ENCODE measurements around the gene OPRM1.
A peak's percentile ranks its signal among the peaks of the same experiment; 100 is the strongest.

The OPRM1 gene

DNA sequence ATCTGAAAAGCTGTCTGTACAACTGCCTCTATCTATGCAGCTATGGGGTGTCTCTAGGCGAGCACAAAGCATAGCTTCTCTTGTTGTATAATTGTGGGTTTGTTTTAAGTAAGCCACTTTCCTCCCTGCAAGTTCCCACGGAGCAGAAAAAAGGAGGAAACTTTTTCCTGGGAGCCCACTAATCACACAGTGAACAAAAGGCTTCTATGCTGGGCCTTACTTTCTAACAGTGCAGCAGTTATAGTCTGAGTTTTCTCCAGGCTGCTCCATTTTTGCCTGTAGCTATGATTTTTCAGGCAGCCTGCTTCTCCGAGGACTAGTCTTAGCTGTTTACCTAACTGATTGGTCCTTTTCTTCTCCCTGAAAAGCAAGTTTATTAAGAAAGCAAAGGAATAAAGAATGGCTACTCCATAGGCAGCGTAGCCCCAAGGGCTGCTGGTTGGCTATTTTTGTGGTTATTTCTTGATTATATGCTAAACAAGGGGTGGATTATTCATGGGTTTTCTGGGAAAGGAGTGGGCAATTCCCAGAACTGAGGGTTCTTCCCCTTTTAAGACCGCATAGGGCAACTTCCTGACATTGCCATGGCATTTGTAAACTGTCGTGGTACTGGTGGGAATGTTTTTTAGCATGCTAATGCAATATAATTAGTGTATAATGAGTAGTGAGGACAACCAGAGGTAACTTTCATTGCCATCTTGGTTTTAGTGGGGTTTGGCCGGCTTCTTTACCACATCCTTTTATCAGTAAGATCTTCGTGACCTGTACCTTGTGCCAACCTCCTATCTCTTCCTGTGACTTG, 84.3 kb downstream of the OPRM1 start:
- H3K27me3 ChIP-seq (ENCODE audit: control insufficient read depth, insufficient read depth, low read length): no peaks in the 10 kb centered on the region
- no peaks in the 10 kb centered on the region for H3K9me3 ChIP-seq (ENCODE audit: control insufficient read depth, low read length)
- H3K9ac ChIP-seq (ENCODE audit: low read length): no peak overlapping the region
- H3K4me1 ChIP-seq (ENCODE audit: control insufficient read depth, insufficient read depth, low read length): no peaks in the 10 kb centered on the region
- H3K36me3 ChIP-seq (ENCODE audit: control insufficient read depth, insufficient read depth, low read length): no peaks in the 10 kb centered on the region
- no peak overlapping the region for H3K4me3 ChIP-seq (ENCODE audit: low read length)

GRCh38 chr6:154125421-154125820, 86.4 kb downstream of the OPRM1 start:
- H3K4me3 ChIP-seq (ENCODE audit: low read length): no peak overlapping the region
- no peaks in the 10 kb centered on the region for H3K27me3 ChIP-seq (ENCODE audit: control insufficient read depth, insufficient read depth, low read length)
- no peaks in the 10 kb centered on the region for H3K36me3 ChIP-seq (ENCODE audit: control insufficient read depth, insufficient read depth, low read length)
- no peaks in the 10 kb centered on the region for H3K9me3 ChIP-seq (ENCODE audit: control insufficient read depth, low read length)
- no peak overlapping the region for H3K9ac ChIP-seq (ENCODE audit: low read length)
- no peaks in the 10 kb centered on the region for H3K4me1 ChIP-seq (ENCODE audit: control insufficient read depth, insufficient read depth, low read length)

DNA sequence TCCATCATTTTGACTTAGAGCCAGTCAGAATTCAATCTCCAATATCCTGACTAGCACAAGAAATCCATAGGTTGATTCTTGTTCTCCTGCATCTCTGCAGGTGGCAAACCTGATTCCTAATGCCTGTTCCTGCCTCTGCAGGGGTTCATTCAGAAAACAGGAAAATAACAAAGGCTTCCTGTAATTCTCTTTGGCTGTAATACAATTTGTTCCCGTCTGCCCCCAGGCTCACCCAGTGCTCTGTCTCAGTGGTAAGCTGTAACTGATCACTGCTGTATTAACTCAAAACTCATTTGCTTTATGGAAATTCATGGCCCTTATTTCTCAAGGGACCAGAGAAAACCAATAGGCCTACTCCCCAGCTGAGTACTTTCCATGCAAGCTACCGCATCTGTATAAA, 88.6 kb downstream of the OPRM1 start:
- H3K9ac ChIP-seq (ENCODE audit: low read length): no peak overlapping the region
- H3K36me3 ChIP-seq (ENCODE audit: control insufficient read depth, insufficient read depth, low read length): no peaks in the 10 kb centered on the region
- no peaks in the 10 kb centered on the region for H3K27me3 ChIP-seq (ENCODE audit: control insufficient read depth, insufficient read depth, low read length)

DNA sequence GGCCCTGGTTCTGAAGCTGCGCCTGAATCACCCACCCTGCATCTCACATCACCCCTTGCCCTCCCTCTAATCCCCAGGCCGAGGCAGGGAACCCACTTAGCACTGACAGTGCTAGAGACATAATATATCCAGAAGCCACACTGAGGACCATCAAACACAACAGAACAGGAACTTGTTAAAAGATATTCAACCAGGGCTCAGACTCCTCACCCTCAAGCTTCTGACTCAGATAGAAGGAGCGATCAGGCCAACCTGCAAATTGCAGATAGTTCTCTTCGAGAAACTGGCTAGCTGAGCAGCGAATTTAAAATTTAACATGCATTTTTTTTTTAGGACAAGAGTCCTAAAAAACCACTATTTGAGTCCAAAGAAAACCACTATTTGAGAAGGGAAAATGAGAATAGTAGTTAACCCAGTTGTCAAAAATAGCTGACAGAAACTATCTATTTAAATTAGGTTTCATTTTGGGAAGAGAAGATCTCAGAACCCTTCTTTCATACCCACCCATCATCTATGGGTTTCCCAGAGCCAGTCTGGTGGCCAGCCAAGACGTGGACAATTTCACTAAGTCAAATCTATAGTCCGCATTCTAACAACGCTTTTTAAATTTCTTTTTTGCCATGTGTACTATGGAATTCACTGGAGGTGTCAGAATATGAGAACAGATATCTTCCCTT, 95.6 kb downstream of the OPRM1 start:
- Histone ChIP-seq H3K9ac (ENCODE audit: low read length) (no peak overlapping the region), H3K4me3 (ENCODE audit: low read length) (no peak overlapping the region), H3K27me3 (ENCODE audit: control insufficient read depth, insufficient read depth, low read length) (no peaks in the 10 kb centered on the region), H3K9me3 (ENCODE audit: control insufficient read depth, low read length) (no peaks in the 10 kb centered on the region), H3K4me1 (ENCODE audit: control insufficient read depth, insufficient read depth, low read length) (no peaks in the 10 kb centered on the region), H3K36me3 (ENCODE audit: control insufficient read depth, insufficient read depth, low read length) (no peaks in the 10 kb centered on the region)

More for the DNA sequence above, 88.6 kb downstream of the OPRM1 start:
- H3K4me3 ChIP-seq (ENCODE audit: low read length): no peak overlapping the region
- H3K9me3 ChIP-seq (ENCODE audit: control insufficient read depth, low read length): no peaks in the 10 kb centered on the region
- H3K4me1 ChIP-seq (ENCODE audit: control insufficient read depth, insufficient read depth, low read length): no peaks in the 10 kb centered on the region

DNA sequence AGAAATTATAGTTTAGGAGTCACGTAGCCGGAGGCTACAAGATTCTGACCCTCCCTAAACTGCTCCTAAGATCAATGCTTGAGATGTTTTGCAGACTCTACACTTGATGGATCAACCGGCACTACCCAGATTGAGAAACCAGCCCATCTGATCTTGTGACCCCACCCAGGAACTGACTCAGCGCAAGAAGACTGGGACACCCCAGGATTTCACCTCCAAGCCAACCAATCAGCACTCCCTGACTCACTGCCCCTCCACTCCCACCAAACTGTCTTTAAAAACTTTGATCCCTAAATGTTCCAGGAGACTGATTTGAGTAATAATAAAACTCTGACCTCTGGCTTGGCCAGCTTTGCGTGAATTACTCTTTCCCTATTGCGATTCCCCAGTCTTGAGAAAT, 99.8 kb downstream of the OPRM1 start:
- Histone ChIP-seq H3K4me1 (ENCODE audit: control insufficient read depth, insufficient read depth, low read length) (no peaks in the 10 kb centered on the region), H3K4me3 (ENCODE audit: low read length) (no peak overlapping the region), H3K36me3 (ENCODE audit: control insufficient read depth, insufficient read depth, low read length) (no peaks in the 10 kb centered on the region), H3K9me3 (ENCODE audit: control insufficient read depth, low read length) (no peaks in the 10 kb centered on the region), H3K9ac (ENCODE audit: low read length) (no peak overlapping the region), H3K27me3 (ENCODE audit: control insufficient read depth, insufficient read depth, low read length) (no peaks in the 10 kb centered on the region)

DNA sequence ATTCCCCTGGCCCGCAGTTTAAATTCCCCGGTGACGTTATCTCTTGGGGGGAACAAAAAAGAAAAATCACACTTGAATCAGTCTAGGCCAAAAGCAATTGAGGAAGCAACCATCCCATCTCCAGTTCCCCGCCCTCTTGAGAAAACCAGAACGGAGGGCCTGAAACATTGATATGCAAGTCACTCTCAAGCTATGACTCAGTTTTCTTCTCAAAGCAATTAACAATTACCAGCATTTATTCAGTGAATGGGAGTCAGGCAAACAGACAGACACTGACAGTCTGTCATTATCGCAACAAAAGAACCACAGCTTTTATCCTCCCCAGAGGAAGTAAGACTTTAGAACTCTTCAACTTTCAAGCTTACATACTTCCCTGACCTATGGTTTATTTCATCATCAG, 100.9 kb downstream of the OPRM1 start:
- H3K27me3 ChIP-seq (ENCODE audit: control insufficient read depth, insufficient read depth, low read length): no peaks in the 10 kb centered on the region
- no peaks in the 10 kb centered on the region for H3K9me3 ChIP-seq (ENCODE audit: control insufficient read depth, low read length)
- no peak overlapping the region for H3K4me3 ChIP-seq (ENCODE audit: low read length)
- no peak overlapping the region for H3K9ac ChIP-seq (ENCODE audit: low read length)
- no peaks in the 10 kb centered on the region for H3K36me3 ChIP-seq (ENCODE audit: control insufficient read depth, insufficient read depth, low read length)
- no peaks in the 10 kb centered on the region for H3K4me1 ChIP-seq (ENCODE audit: control insufficient read depth, insufficient read depth, low read length)

DNA sequence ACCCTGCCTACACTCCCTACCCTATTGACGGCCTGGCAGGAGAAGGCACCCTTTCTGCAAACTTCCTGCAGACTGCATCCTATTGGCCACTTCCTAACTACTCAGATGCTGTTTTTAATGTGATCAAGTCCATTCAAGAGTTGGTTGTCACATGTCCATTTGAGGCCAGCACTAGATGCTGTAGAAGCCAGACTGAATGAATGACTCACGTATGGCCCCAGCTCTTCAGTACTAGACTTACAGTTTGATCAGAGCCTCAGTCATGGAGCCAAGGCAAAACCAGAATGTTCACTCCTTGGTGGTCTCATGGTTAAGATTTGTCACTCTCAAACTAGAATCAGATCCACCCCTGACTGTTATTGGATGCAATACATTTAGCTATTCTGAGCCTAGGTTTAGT, 101.7 kb downstream of the OPRM1 start:
- Histone ChIP-seq H3K4me1 (ENCODE audit: control insufficient read depth, insufficient read depth, low read length) (no peaks in the 10 kb centered on the region), H3K4me3 (ENCODE audit: low read length) (no peak overlapping the region), H3K27me3 (ENCODE audit: control insufficient read depth, insufficient read depth, low read length) (peaks cover 4% of the 10 kb centered on the region), H3K9ac (ENCODE audit: low read length) (no peak overlapping the region), H3K36me3 (ENCODE audit: control insufficient read depth, insufficient read depth, low read length) (no peaks in the 10 kb centered on the region), H3K9me3 (ENCODE audit: control insufficient read depth, low read length) (no peaks in the 10 kb centered on the region)

DNA sequence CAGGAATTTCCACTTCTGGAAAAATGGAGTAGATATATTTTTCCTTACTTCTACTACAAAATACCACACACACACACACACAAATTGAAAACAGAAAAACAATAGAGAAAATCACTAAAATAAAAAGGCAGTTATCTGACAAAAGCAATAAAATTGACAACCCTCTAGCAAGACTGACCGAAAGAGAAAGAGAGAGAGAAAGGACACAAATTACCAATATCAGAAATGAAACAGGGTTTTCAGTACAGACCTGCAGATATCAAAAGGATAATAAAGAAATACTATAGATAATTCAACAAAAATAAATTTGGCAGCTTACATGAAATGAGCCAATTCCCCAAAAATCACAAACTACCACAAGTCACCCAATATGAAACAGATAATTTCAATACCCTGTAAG, 104.7 kb downstream of the OPRM1 start:
- H3K4me3 ChIP-seq (ENCODE audit: low read length): no peak overlapping the region
- H3K9me3 ChIP-seq (ENCODE audit: control insufficient read depth, low read length): no peaks in the 10 kb centered on the region
- no peak overlapping the region for H3K9ac ChIP-seq (ENCODE audit: low read length)
- peaks cover 4% of the 10 kb centered on the region for H3K27me3 ChIP-seq (ENCODE audit: control insufficient read depth, insufficient read depth, low read length)
- H3K4me1 ChIP-seq (ENCODE audit: control insufficient read depth, insufficient read depth, low read length): no peaks in the 10 kb centered on the region
- no peaks in the 10 kb centered on the region for H3K36me3 ChIP-seq (ENCODE audit: control insufficient read depth, insufficient read depth, low read length)

- H3K9ac ChIP-seq (ENCODE audit: low read length): no peak overlapping the region
- peaks cover 20% of the 10 kb centered on the region for H3K4me1 ChIP-seq (ENCODE audit: control insufficient read depth, insufficient read depth, low read length)
- H3K4me3 ChIP-seq (ENCODE audit: low read length): no peak overlapping the region
Measured at GRCh38 chr6:154154389-154154967, 115.4 kb downstream of the OPRM1 start.

GRCh38 chr6:154156135-154156896, 117.3 kb downstream of the OPRM1 start:
- H3K9me3 ChIP-seq (ENCODE audit: control insufficient read depth, low read length): no peaks in the 10 kb centered on the region
- peak overlapping the region; percentile 30 for H3K9ac ChIP-seq (ENCODE audit: low read length)
- no peaks in the 10 kb centered on the region for H3K27me3 ChIP-seq (ENCODE audit: control insufficient read depth, insufficient read depth, low read length)
- H3K4me3 ChIP-seq (ENCODE audit: low read length): no peak overlapping the region
- H3K4me1 ChIP-seq (ENCODE audit: control insufficient read depth, insufficient read depth, low read length): peaks cover 20% of the 10 kb centered on the region
- H3K36me3 ChIP-seq (ENCODE audit: control insufficient read depth, insufficient read depth, low read length): no peaks in the 10 kb centered on the region

More at GRCh38 chr6:154154389-154154967, 115.4 kb downstream of the OPRM1 start:
- H3K36me3 ChIP-seq (ENCODE audit: control insufficient read depth, insufficient read depth, low read length): no peaks in the 10 kb centered on the region
- H3K27me3 ChIP-seq (ENCODE audit: control insufficient read depth, insufficient read depth, low read length): no peaks in the 10 kb centered on the region
- H3K9me3 ChIP-seq (ENCODE audit: control insufficient read depth, low read length): no peaks in the 10 kb centered on the region

GRCh38 chr6:154157082-154157481, 118.0 kb downstream of the OPRM1 start:
- Histone ChIP-seq H3K4me3 (ENCODE audit: low read length) (no peak overlapping the region), H3K9ac (ENCODE audit: low read length) (no peak overlapping the region)

DNA sequence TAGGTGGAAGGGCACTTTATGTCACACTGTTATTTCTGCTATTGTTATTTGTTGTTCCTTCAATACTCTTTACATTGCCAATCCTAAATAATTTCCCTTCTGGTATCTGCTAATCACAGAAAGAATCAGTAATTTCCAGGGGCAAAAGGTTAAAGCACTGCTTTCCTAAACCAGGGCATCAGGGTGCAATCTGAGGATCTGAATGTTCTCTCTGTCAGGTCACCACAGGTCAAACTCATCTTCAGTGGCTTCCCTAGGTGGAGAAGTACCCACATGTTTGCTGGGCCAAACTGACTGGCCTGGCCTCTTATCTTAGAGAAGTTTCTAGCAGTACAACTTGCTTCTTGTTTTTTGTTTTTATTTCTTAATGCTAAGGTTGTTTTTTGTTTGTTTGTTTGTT, 118.7 kb downstream of the OPRM1 start:
- H3K4me3 ChIP-seq (ENCODE audit: low read length): no peak overlapping the region
- H3K27me3 ChIP-seq (ENCODE audit: control insufficient read depth, insufficient read depth, low read length): no peaks in the 10 kb centered on the region
- peaks cover 20% of the 10 kb centered on the region for H3K4me1 ChIP-seq (ENCODE audit: control insufficient read depth, insufficient read depth, low read length)
- no peak overlapping the region for H3K9ac ChIP-seq (ENCODE audit: low read length)
- H3K9me3 ChIP-seq (ENCODE audit: control insufficient read depth, low read length): no peaks in the 10 kb centered on the region
- no peaks in the 10 kb centered on the region for H3K36me3 ChIP-seq (ENCODE audit: control insufficient read depth, insufficient read depth, low read length)

More at GRCh38 chr6:154157082-154157481, 118.0 kb downstream of the OPRM1 start:
- Histone ChIP-seq H3K36me3 (ENCODE audit: control insufficient read depth, insufficient read depth, low read length) (no peaks in the 10 kb centered on the region), H3K4me1 (ENCODE audit: control insufficient read depth, insufficient read depth, low read length) (peaks cover 20% of the 10 kb centered on the region), H3K9me3 (ENCODE audit: control insufficient read depth, low read length) (no peaks in the 10 kb centered on the region), H3K27me3 (ENCODE audit: control insufficient read depth, insufficient read depth, low read length) (no peaks in the 10 kb centered on the region)
